Uterus (tissue), 4 donors: ENCODE data around the gene RALGPS1. TPM values are rescaled to one million over a fixed set of nuclear protein-coding genes. Genes with fewer than 3 reads are reported as not detected.

Experiments
- DNase-seq, 2 donors: peaks; one replicate each; pipeline ENCODE4 v3.0.0-alpha.2; 2019 to 2020
- H3K27ac ChIP-seq, 2 donors: fragments of 200-600 bp; sonication (generic); 1 replicate in 1 of 2; 2 replicates in 1 of 2; pipeline ENCODE4 v1.5.1; 2016 to 2018
- H3K27me3 ChIP-seq, 2 donors: fragments of 200-600 bp; sonication (generic); one replicate each; pipeline ENCODE4 v1.5.1; 2018 to 2019; ENCODE audit warnings: control low read depth in 1 of 2
- H3K36me3 ChIP-seq, 2 donors: fragments of 200-600 bp; sonication (generic); one replicate each; pipeline ENCODE4 v1.5.1; 2019; ENCODE audit warnings: control low read depth in 1 of 2
- H3K4me1 ChIP-seq, 2 donors: fragments of 200-600 bp; sonication (generic); one replicate each; pipeline ENCODE4 v1.5.1; 2018 to 2019; ENCODE audit warnings: control low read depth in 1 of 2
- H3K4me3 ChIP-seq, 2 donors: fragments of 200-600 bp; sonication (generic); 1 replicate in 1 of 2; 2 replicates in 1 of 2; pipeline ENCODE4 v1.5.1; 2018 to 2019; ENCODE audit warnings: mild to moderate bottlenecking in 1 of 2
- H3K9me3 ChIP-seq, 2 donors: fragments of 200-600 bp; sonication (generic); one replicate each; pipeline ENCODE4 v1.5.1; 2019; ENCODE audit warnings: control low read depth in 1 of 2
- CTCF ChIP-seq, 4 experiments: fragments of 200-600 bp in 2 of 4; fragments of 450-650 bp in 2 of 4; sonication (generic) in 2 of 4; IDR thresholded peaks; one replicate each; pipeline ENCODE4 v1.5.1; 2016 to 2019; ENCODE audit warnings: antibody characterized with exemption in 4 of 4, mild to moderate bottlenecking in 2 of 4, moderate library complexity in 1 of 4
- POLR2A ChIP-seq, 2 donors: fragments of 450-650 bp; IDR thresholded peaks; one replicate each; pipeline ENCODE4 v1.6.1; 2016; ENCODE audit warnings: antibody characterized with exemption in 2 of 2, mild to moderate bottlenecking in 1 of 2, moderate library complexity in 1 of 2
- intact Hi-C: fragments of 100-400 bp; cut with DNase I; formaldehyde crosslinking; loops from one replicate; pipeline ENCODE4 v1.15.1; 2023; ENCODE audit warnings: low total_unique reads
- total RNA-seq, 4 donors: library from RNA; depleted of rRNA in 3 of 4; stranded (reverse); fragments of >200 nt in 3 of 4; gene quantifications; one replicate each; pipeline versions ENCODE4 v1.1.0 to v1.2.4, GENCODE V29; 2014 to 2023
- donor health status: DM: yes; HTN: yes; CAD: no.

The RALGPS1 gene
- total RNA-seq, 4 donors from 2014 or later = 8.5 to 16.7 (median 14.5) TPM

- no peak overlapping the region for H3K4me3 ChIP-seq
- no peaks in the 10 kb centered on the region for H3K36me3 ChIP-seq
- no peaks in the 10 kb centered on the region for H3K27me3 ChIP-seq
- no peaks in the 10 kb centered on the region for H3K9me3 ChIP-seq
- no peak for TF ChIP-seq CTCF (IDR thresholded peaks at IDR 0.05)
- TF ChIP-seq POLR2A (IDR thresholded peaks at IDR 0.05) = no peak
- intact Hi-C loops = no loop called here
- peaks cover 0 to 5% of the 10 kb centered on the region in 2 donors for H3K4me1 ChIP-seq
- DNase-seq = no peak
- H3K27ac ChIP-seq = no peak overlapping the region
Observed at GRCh38 chr9:126916909-126917308, 2.3 kb downstream of the RALGPS1 start.

- peaks cover 0 to 5% of the 10 kb centered on the region in 2 donors for H3K4me1 ChIP-seq
- H3K27ac ChIP-seq = no peak overlapping the region
- H3K27me3 ChIP-seq = no peaks in the 10 kb centered on the region
- no peak for DNase-seq
- no peak overlapping the region for H3K4me3 ChIP-seq
- no peaks in the 10 kb centered on the region for H3K36me3 ChIP-seq
- TF ChIP-seq CTCF (IDR thresholded peaks at IDR 0.05) = no peak
- TF ChIP-seq POLR2A (IDR thresholded peaks at IDR 0.05) = no peak
- no peaks in the 10 kb centered on the region for H3K9me3 ChIP-seq
- intact Hi-C loops = no loop called here
Observed at GRCh38 chr9:126919193-126919592, 4.6 kb downstream of the RALGPS1 start.

GRCh38 chr9:126925876-126926275 is 11.3 kb downstream of the RALGPS1 start:
- Histone ChIP-seq H3K27me3 (no peaks in the 10 kb centered on the region), H3K36me3 (no peaks in the 10 kb centered on the region), H3K4me3 (no peak overlapping the region), H3K9me3 (no peaks in the 10 kb centered on the region), H3K27ac (no peak overlapping the region), H3K4me1 (no peaks in the 10 kb centered on the region)
- no peak for DNase-seq
- TF ChIP-seq POLR2A (IDR thresholded peaks at IDR 0.05) = no peak
- no peak for TF ChIP-seq CTCF (IDR thresholded peaks at IDR 0.05)
- intact Hi-C loops = no loop called here

GRCh38 chr9:126926364-126926763 is 11.8 kb downstream of the RALGPS1 start:
- TF ChIP-seq POLR2A (IDR thresholded peaks at IDR 0.05) (no peak), CTCF (IDR thresholded peaks at IDR 0.05) (no peak)
- H3K27ac ChIP-seq = no peak overlapping the region
- H3K27me3 ChIP-seq = no peaks in the 10 kb centered on the region
- H3K4me1 ChIP-seq = no peaks in the 10 kb centered on the region
- intact Hi-C loops = no loop called here
- DNase-seq = no peak
- no peak overlapping the region for H3K4me3 ChIP-seq
- H3K36me3 ChIP-seq = no peaks in the 10 kb centered on the region
- no peaks in the 10 kb centered on the region for H3K9me3 ChIP-seq

GRCh38 chr9:126927419-126927818 is 12.8 kb downstream of the RALGPS1 start:
- Histone ChIP-seq H3K27ac (no peak overlapping the region), H3K9me3 (no peaks in the 10 kb centered on the region), H3K27me3 (no peaks in the 10 kb centered on the region), H3K4me3 (no peak overlapping the region), H3K4me1 (no peaks in the 10 kb centered on the region), H3K36me3 (no peaks in the 10 kb centered on the region)
- intact Hi-C loops = no loop called here
- no peak for DNase-seq
- no peak for TF ChIP-seq CTCF (IDR thresholded peaks at IDR 0.05)
- TF ChIP-seq POLR2A (IDR thresholded peaks at IDR 0.05) = no peak
